ENCODE results near the gene PAXX. TPM values are rescaled to one million over a fixed set of nuclear protein-coding genes. Genes with fewer than 3 reads are reported as not detected.

Gene PAXX
- polyA plus RNA-seq, 1 donor from 2014 or later = 276 TPM

DNA sequence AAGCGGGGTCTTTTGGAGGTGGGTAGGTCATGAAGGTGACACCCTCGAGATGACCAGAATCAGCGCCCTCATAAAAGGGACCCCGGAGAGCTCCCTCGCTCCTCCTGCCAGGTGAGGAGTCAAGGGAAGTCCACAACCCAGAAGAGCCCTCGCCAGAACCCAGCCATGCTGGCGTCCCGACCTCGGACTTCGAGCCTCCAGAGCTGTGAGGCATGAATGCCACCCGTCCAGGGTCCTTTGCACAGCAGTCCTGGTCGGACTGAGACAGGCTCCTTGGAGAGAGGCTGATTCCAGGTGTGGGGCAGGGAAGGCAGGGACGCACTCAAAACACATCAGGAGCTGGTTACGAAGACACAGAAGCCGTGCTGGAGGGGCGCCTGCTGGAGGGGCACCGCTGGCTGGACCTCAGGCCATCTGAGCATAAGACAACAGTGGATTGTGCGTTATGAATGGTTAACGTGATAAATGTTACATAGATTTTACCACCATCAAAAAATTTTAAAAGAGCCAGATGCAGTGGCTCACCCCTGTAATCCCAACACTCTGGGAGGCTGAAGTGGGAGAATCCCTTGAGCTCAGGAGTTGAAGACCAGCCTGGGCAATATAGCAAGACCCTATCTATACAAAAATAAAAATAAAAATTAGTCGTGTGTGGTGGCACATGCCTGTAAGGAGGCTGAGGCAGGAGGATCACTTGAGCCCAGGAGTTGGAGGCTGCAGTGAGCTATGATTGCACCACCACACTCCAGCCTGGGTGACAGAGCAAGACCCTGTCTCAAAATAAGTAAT is 9.8 kb downstream of the PAXX start:
- Histone ChIP-seq H3K36me3 (ENCODE audit: insufficient read depth, low read length) (no peaks in the 10 kb centered on the region), H2AFZ (ENCODE audit: low read depth, low read length) (no peak overlapping the region), H3K9me3 (ENCODE audit: low read length) (no peaks in the 10 kb centered on the region), H3F3A (ENCODE audit: insufficient read depth, low read length, poor library complexity, severe bottlenecking) (no peaks in the 10 kb centered on the region), H3K4me3 (ENCODE audit: low read length) (no peak overlapping the region), H3K9me2 (ENCODE audit: insufficient read depth, low read length) (no peaks in the 10 kb centered on the region), H3K4me2 (ENCODE audit: low read length) (no peak overlapping the region), H3K79me2 (replicated peaks; ENCODE audit: insufficient read depth, low read length) (no peaks in the 10 kb centered on the region), H4K20me1 (ENCODE audit: insufficient read depth) (no peaks in the 10 kb centered on the region), H3K9ac (ENCODE audit: low read length) (no peak overlapping the region), H3K27ac (ENCODE audit: low read length) (no peak overlapping the region), H3K27me3 (ENCODE audit: insufficient read depth, low read depth, low read length) (no peaks in the 10 kb centered on the region)
- TF ChIP-seq MXI1 (conservative IDR thresholded peaks at IDR 0.05; ENCODE audit: poor library complexity, severe bottlenecking) = no peak
- TF ChIP-seq TAF1 (IDR thresholded peaks at IDR 0.05; ENCODE audit: low read depth) = no peak
- no peak for TF ChIP-seq REST (IDR thresholded peaks at IDR 0.05; ENCODE audit: borderline replicate concordance)
- no peak for TF ChIP-seq CTCF (IDR thresholded peaks at IDR 0.05; ENCODE audit: poor library complexity, severe bottlenecking)
- no peak for TF ChIP-seq SMC3 (conservative IDR thresholded peaks at IDR 0.05; ENCODE audit: poor library complexity)
- TF ChIP-seq POLR2AphosphoS5 (IDR thresholded peaks at IDR 0.05) = no peak
- TF ChIP-seq EZH2 (IDR thresholded peaks at IDR 0.05; ENCODE audit: borderline replicate concordance, insufficient read depth, low read length, poor library complexity, severe bottlenecking) = no peak
- no peak for TF ChIP-seq EP300 (conservative IDR thresholded peaks at IDR 0.05; ENCODE audit: poor library complexity, severe bottlenecking)
- TF ChIP-seq RAD21 (conservative IDR thresholded peaks at IDR 0.05) = no peak

DNA sequence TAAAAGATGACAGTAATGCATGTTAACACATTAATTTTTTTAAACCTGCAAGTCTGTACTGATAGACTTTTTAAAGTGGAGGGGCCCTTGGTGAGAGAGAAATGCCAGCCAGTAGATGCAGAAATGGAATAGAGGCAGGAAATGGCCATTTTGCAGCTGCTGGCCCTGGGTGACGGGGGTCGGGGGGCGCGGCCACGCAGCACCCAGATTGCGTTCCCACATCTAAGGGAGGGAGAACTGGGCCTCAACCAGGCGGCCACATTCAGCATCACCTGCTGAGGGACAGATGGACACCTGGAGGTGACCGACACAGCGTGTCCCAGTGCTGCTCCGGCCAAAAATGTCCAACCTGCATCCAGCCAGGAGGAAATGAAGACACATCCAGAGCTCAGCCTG is 10.4 kb downstream of the PAXX start:
- H3K4me2 ChIP-seq (ENCODE audit: low read length) = no peak overlapping the region
- no peak overlapping the region for H2AFZ ChIP-seq (ENCODE audit: low read depth, low read length)
- no peak overlapping the region for H3K9ac ChIP-seq (ENCODE audit: low read length)
- H3K79me2 ChIP-seq (replicated peaks; ENCODE audit: insufficient read depth, low read length) = no peaks in the 10 kb centered on the region
- H3K4me3 ChIP-seq (ENCODE audit: low read length) = no peak overlapping the region
- H4K20me1 ChIP-seq (ENCODE audit: insufficient read depth) = no peaks in the 10 kb centered on the region
- no peaks in the 10 kb centered on the region for H3K9me3 ChIP-seq (ENCODE audit: low read length)
- no peak overlapping the region for H3K27ac ChIP-seq (ENCODE audit: low read length)
- H3K36me3 ChIP-seq (ENCODE audit: insufficient read depth, low read length) = no peaks in the 10 kb centered on the region
- H3K27me3 ChIP-seq (ENCODE audit: insufficient read depth, low read depth, low read length) = no peaks in the 10 kb centered on the region
- H3F3A ChIP-seq (ENCODE audit: insufficient read depth, low read length, poor library complexity, severe bottlenecking) = no peaks in the 10 kb centered on the region
- TF ChIP-seq RAD21 (conservative IDR thresholded peaks at IDR 0.05) = no peak
- TF ChIP-seq CTCF (IDR thresholded peaks at IDR 0.05; ENCODE audit: poor library complexity, severe bottlenecking) = no peak
- no peak for TF ChIP-seq POLR2AphosphoS5 (IDR thresholded peaks at IDR 0.05)
- no peak for TF ChIP-seq REST (IDR thresholded peaks at IDR 0.05; ENCODE audit: borderline replicate concordance)
- TF ChIP-seq MXI1 (conservative IDR thresholded peaks at IDR 0.05; ENCODE audit: poor library complexity, severe bottlenecking) = no peak
- no peaks in the 10 kb centered on the region for H3K9me2 ChIP-seq (ENCODE audit: insufficient read depth, low read length)

All from neural cell (in vitro differentiated cells).